GM12873 (cell line): ENCODE results near the gene WWC2.

ENCODE experiments used
- CTCF ChIP-seq: IDR thresholded peaks from 2 replicates; pipeline ENCODE4 v1.5.1; 2012; ENCODE audit warnings: low read depth, mild to moderate bottlenecking, moderate library complexity, low read length, control low read depth; ENCODE audit not compliant: insufficient read depth; ENCODE audit errors: missing control alignments

WWC2 gene

GRCh38 chr4:183364025-183364424, 265.0 kb downstream of the WWC2 start:
- TF ChIP-seq CTCF: no peak

- no peak for TF ChIP-seq CTCF
These were observed 267.3 kb downstream of the WWC2 start for GRCh38 chr4:183366206-183366835.

- TF ChIP-seq CTCF: no peak
These were observed 270.0 kb downstream of the WWC2 start for GRCh38 chr4:183369073-183369472.
